ENCODE measurements around the gene LRRC43. TPM values are rescaled to one million over a fixed set of nuclear protein-coding genes. Genes with fewer than 3 reads are reported as not detected.

Gene LRRC43
- total RNA-seq, 1 donor from 2014 or later: 0.24 TPM

GRCh38 chr12:122195405-122195804, 12.5 kb downstream of the LRRC43 start:
- no peak for DNase-seq (ENCODE audit: low spot score)
- H3K27me3 Mint-ChIP-seq (ENCODE audit: insufficient read depth, low read depth): peaks cover 17% of the 10 kb centered on the region
- H3K4me1 Mint-ChIP-seq: peaks cover 4% of the 10 kb centered on the region

GRCh38 chr12:122197612-122197966, 14.7 kb downstream of the LRRC43 start:
- H3K9me3 ChIP-seq (ENCODE audit: low read depth): no peaks in the 10 kb centered on the region
- H4K20me1 ChIP-seq (ENCODE audit: low read depth): no peaks in the 10 kb centered on the region
- H3K4me1 Mint-ChIP-seq: peaks cover 4% of the 10 kb centered on the region
- no peak overlapping the region for H3K27ac ChIP-seq
- peaks cover 13% of the 10 kb centered on the region for H3K27me3 ChIP-seq
- no peaks in the 10 kb centered on the region for H3K36me3 ChIP-seq
- DNase-seq (ENCODE audit: low spot score): no peak
- no peak overlapping the region for H3K27ac Mint-ChIP-seq
- no peak overlapping the region for H3K4me3 Mint-ChIP-seq
- H3K79me2 ChIP-seq (ENCODE audit: low read depth): no peaks in the 10 kb centered on the region
- no peak overlapping the region for H3K4me3 ChIP-seq
- TF ChIP-seq EZH2 (IDR thresholded peaks at IDR 0.05): no peak
- H3K4me2 ChIP-seq: no peak overlapping the region
- H3K27me3 Mint-ChIP-seq (ENCODE audit: insufficient read depth, low read depth): peaks cover 18% of the 10 kb centered on the region
- no peak overlapping the region for H2AFZ ChIP-seq (replicated peaks)
- H3F3A ChIP-seq (ENCODE audit: low read depth): no peaks in the 10 kb centered on the region
- no peak overlapping the region for H3K9ac ChIP-seq
- H3K36me3 Mint-ChIP-seq: no peaks in the 10 kb centered on the region
- H3K9me3 Mint-ChIP-seq: peaks cover 10% of the 10 kb centered on the region
- no peaks in the 10 kb centered on the region for H3K4me1 ChIP-seq

More at GRCh38 chr12:122195405-122195804, 12.5 kb downstream of the LRRC43 start:
- TF ChIP-seq EZH2 (IDR thresholded peaks at IDR 0.05): no peak
- TF ChIP-seq CTCF (IDR thresholded peaks at IDR 0.05): no peak
- TF ChIP-seq EZH2phosphoT487 (IDR thresholded peaks at IDR 0.05): no peak
- no peaks in the 10 kb centered on the region for H3F3A ChIP-seq (ENCODE audit: low read depth)
- H4K20me1 ChIP-seq (ENCODE audit: low read depth): no peaks in the 10 kb centered on the region
- no peak overlapping the region for H3K27ac ChIP-seq
- no peak overlapping the region for H3K9ac ChIP-seq
- no peak overlapping the region for H2AFZ ChIP-seq (replicated peaks)
- no peaks in the 10 kb centered on the region for H3K36me3 ChIP-seq
- no peak overlapping the region for H3K4me3 ChIP-seq
- Mint-ChIP-seq H3K27ac (no peak overlapping the region), H3K9me3 (peaks cover 10% of the 10 kb centered on the region), H3K36me3 (no peaks in the 10 kb centered on the region), H3K4me3 (no peak overlapping the region)
- H3K4me2 ChIP-seq: no peak overlapping the region
- no peaks in the 10 kb centered on the region for H3K79me2 ChIP-seq (ENCODE audit: low read depth)
- no peaks in the 10 kb centered on the region for H3K4me1 ChIP-seq
- H3K9me3 ChIP-seq (ENCODE audit: low read depth): no peaks in the 10 kb centered on the region
- no peaks in the 10 kb centered on the region for H3K27me3 ChIP-seq

GRCh38 chr12:122199484-122200355, 16.8 kb downstream of the LRRC43 start:
- TF ChIP-seq EZH2phosphoT487 (IDR thresholded peaks at IDR 0.05) (no peak), CTCF (IDR thresholded peaks at IDR 0.05) (no peak), EZH2 (IDR thresholded peaks at IDR 0.05) (no peak)
- Histone ChIP-seq H3K4me3 (no peak overlapping the region), H3K79me2 (ENCODE audit: low read depth) (no peaks in the 10 kb centered on the region), H3F3A (ENCODE audit: low read depth) (peaks cover 8% of the 10 kb centered on the region), H2AFZ (replicated peaks) (no peak overlapping the region), H3K4me1 (peaks cover 3% of the 10 kb centered on the region), H3K27ac (no peak overlapping the region), H3K36me3 (no peaks in the 10 kb centered on the region), H4K20me1 (ENCODE audit: low read depth) (peaks cover 4% of the 10 kb centered on the region), H3K9ac (no peak overlapping the region), H3K27me3 (peaks cover 35% of the 10 kb centered on the region), H3K9me3 (ENCODE audit: low read depth) (no peaks in the 10 kb centered on the region), H3K4me2 (no peak overlapping the region)
- H3K4me3 Mint-ChIP-seq: no peak overlapping the region
- H3K27me3 Mint-ChIP-seq (ENCODE audit: insufficient read depth, low read depth): peaks cover 28% of the 10 kb centered on the region
- peaks cover 7% of the 10 kb centered on the region for H3K4me1 Mint-ChIP-seq
- H3K27ac Mint-ChIP-seq: no peak overlapping the region
- H3K36me3 Mint-ChIP-seq: no peaks in the 10 kb centered on the region
- DNase-seq (ENCODE audit: low spot score): no peak
- peaks cover 8% of the 10 kb centered on the region for H3K9me3 Mint-ChIP-seq

Data from neural progenitor cell (in vitro differentiated cells).